Left ventricle myocardium superior (tissue), 1 donor: ENCODE measurements around the gene CTSD. TPM values are rescaled to one million over a fixed set of nuclear protein-coding genes. Genes with fewer than 3 reads are reported as not detected.
"Not testable (repeated sequence)": the region's sequence is repeated elsewhere in the genome, so short reads cannot be mapped to it uniquely, and the experiment has no call there.

ENCODE experiments used
- ATAC-seq: fragments of 200-7000 bp; cut with Tn5 transposase; one replicate; pipeline ENCODE4 v1.9.1; 2020; ENCODE audit warnings: mild to moderate bottlenecking, moderate library complexity
- DNase-seq: peaks from one replicate; pipeline ENCODE4 v3.0.0-alpha.2; 2020
- intact Hi-C: fragments of 100-400 bp; cut with micrococcal nuclease; formaldehyde crosslinking; loops from one replicate; pipeline ENCODE4 v1.11.0; 2022
- long read RNA-seq: library from polyadenylated mRNA; unstranded; transcript quantifications from one replicate; pipeline ENCODE4 v2.0.0, GENCODE V29; 2021
- total RNA-seq: library from RNA; stranded (reverse); fragmentation: NEBNext Ultra II Directional; extraction: Animal tissue kit (Norgen Biotek cat#: 25700); gene quantifications from one replicate; pipeline ENCODE4 v1.2.1, GENCODE V29; 2021
- donor health status: DM: no; HTN: yes; CAD: no; lungs with severe emphysema.

Gene CTSD
- total RNA-seq = 1,004 TPM
- long read RNA-seq, transcript CTSD-201 (9 exons, 2,123 nt) = major isoform, 933 of 1,490 reads
- long read RNA-seq, partial matches to known transcripts = 329 of 1,490 reads
- long read RNA-seq, other reads (novel, unspliced or antisense) = 222 of 1,490 reads

DNA sequence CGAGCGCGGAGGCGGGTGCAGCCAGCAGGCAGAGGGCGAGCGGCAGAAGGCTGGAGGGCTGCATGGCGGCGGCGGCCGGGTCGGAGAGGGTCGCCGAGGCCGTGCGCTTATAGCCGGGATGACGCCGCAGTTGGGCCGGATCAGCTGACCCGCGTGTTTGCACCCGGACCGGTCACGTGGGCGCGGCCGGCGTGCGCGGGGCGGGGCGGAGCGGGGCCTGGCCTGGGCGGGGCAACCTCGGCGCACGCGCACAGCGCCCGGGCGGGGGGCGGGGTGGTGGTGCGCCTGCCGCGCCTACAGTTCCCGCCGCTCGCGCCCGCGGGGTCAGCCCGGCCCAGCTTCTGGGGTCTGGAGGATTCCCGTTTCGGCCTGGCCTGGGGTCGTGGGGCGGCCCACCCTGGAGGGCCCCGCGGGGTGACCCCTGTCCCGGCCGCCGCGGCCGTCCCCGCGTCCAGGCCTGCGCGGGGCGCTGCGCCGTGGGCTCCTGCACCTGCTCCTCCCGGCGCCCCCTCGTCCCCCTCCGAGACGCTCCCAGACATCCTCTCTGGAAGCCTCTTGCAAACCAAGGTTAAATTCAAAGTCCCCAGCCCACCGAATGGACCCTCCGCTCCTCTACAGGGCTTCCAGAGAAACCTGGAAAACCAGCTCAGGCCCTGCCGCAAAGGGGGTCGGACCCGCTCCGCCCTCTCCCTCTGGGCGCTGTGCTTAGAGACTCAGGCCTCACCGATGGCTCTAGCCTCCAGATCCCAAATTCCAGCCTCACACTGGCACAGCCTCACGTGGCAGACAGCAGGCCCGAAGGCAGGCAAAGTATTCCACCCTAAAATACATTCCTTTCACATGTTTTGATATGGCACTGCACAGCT, at the start of gene CTSD:
Gene CTSD (minus strand): TSS at position 132 of the 866 bp plus-strand sequence. CDS start 68 bp downstream, at position 64.
- ATAC-seq (peak; percentile 74), DNase-seq (peak; percentile 96)
- intact Hi-C loops = no loop called here

- DNase-seq, intact Hi-C loops, ATAC-seq: not testable (repeated sequence)
Measured at GRCh38 chr11:1813356-1813755, 49.6 kb upstream of the CTSD start.

DNA sequence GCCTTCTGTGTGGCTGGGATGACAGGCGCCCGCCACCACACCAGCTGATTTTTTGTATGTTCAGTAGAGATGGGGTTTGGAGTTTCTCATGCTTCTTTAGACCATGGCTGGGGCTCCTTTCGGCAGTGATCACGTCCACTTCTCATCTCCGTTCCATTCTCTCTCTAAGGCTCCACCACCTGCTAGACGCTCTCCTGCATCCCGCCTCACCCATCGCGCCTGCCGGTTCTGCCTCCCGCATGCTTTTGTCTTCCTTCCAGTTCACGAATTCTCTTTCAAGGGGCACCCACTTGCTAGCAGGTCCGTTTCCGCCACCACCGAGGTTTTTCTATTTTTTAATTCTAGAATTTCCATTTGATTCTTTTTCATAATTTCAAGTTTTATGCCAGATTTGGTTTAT, 49.1 kb upstream of the CTSD start:
- ATAC-seq (no peak), DNase-seq (no peak)
- intact Hi-C loops = no loop called here

GRCh38 chr11:1812274-1812673, 48.5 kb upstream of the CTSD start:
- intact Hi-C loops = no loop called here
- ATAC-seq (no peak), DNase-seq (no peak)

DNA sequence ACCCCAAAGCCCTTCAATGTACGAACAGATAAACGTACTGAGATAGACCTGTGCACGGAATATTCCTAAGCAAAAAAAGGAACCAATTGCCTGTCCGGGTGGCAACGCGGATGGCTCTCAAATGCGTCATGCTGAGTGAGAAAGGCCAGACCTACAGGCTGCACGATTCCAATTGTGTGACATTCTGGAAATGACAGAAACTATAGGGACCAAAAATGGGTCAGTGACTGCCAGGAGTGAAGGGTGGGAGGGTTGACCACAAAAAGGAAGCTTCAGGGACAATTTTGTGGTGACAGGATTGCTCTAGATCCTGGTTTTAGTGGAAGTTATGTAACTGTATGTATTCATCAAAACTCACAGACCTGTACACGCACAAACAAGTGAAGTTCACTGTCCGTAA, 47.0 kb upstream of the CTSD start:
- peak; percentile 25 for ATAC-seq
- no peak for DNase-seq
- intact Hi-C loops = no loop called here

DNA sequence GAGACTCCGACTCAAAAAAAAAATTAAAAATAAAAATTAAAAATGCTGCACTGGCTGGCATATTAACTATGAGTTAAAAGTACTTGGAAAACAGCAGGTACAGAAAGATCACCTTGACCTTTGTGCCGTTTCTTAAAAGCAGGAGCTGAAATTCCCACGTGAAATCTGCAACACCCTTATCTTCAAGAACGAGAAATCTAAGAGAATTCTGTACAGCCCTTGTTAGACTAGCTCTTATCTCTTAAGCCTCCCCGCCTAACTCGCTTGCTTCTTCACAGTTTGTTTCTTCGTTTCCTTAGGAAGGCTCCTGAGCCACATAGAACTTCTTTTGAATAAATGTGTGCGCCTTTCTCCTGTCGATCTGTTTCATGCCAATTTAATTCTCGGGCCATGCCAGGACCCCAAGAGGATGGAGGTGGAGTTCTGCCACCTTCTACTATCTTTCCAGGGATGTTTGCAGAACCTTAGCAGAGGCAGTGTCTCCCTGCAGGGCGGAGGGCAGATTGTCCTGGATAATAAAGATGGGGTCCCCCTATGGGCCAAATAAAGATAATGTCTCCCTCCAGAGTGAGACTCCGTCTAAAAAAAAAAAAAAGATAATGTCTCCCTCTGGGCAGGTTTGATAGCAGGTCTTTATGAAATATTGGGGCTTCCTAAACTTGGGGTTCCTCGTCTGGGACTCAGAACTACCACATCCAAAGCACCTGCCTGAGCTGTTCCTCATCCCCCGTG, 43.7 kb upstream of the CTSD start:
- intact Hi-C loops = no loop called here
- DNase-seq = no peak
- no peak for ATAC-seq

DNA sequence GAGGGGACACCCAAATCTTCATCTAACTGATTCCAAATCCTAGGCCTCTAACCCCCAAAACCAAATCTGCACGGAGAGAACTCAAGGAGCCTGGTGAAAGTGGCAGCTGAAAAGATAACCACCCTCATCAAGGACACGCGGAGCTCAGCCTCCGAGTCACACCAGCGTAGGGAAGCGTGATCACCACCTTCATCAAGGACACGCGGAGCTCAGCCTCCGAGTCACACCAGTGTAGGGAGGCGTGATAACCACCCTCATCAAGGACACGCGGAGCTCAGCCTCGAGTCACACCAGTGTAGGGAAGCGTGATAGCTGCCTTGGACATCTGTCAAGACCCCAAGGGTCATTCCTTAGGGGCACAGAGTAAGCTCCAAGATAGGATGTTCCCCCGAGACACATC, 41.8 kb upstream of the CTSD start:
- DNase-seq (no peak), ATAC-seq (no peak)
- intact Hi-C loops = no loop called here

GRCh38 chr11:1803835-1804519, 40.2 kb upstream of the CTSD start:
- intact Hi-C loops, ATAC-seq, DNase-seq: not testable (repeated sequence)

DNA sequence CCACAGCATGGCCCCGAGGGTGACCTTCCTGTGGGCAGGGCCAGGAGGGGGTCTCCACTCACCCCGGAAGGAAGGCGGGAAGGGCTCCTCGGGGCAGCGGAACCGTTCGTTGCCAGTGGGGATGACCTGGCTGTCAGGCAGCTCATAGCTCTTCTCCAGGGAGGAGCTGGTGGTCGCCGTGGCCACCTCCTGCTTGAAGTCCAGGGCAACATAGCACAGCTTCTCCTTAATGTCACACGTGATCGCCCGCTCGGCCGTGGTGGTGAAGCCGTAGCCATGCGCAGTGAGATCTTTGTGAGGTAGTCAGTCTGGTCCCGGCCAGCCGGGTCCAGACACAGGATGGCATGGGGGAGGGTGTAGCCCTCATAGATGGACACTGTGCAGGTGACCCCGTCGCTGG, 39.5 kb upstream of the CTSD start:
- intact Hi-C loops = no loop called here
- DNase-seq (no peak), ATAC-seq (no peak)

DNA sequence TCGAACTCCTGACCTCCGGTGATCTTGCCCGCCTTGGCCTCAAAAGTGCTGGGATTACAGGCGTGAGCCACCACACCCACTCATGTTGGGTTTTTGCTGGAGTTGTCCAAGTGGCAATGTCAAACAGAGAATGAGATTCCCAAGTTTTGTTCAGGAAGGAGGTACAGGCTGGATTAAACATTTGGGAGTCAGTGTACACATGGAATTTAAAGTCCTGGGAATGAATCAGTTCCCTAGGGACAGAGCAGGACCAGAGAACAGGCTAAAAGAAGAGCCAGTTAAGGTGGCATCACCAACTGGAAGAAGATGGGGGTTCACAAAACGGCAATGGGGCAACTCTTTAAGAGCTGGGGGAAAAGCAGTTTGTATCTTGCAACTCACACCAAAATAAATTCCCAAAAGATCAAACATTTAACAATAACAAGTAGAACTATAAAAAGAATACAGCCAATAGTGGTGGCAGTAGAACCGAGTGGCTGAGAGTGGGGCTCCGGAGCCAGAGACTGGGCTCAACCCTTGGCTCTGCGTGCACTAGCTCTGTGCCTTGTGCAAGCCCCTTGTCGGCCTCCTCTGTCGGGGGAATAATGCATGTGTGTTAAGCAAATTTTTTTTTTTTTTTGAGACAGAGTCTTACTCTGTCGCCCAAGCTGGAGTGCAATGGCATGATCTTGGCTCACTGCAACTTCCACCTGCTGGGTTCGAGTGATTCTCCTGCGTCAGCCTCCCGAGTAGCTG, 33.8 kb upstream of the CTSD start:
- no peak for DNase-seq
- intact Hi-C loops = no loop called here

DNA sequence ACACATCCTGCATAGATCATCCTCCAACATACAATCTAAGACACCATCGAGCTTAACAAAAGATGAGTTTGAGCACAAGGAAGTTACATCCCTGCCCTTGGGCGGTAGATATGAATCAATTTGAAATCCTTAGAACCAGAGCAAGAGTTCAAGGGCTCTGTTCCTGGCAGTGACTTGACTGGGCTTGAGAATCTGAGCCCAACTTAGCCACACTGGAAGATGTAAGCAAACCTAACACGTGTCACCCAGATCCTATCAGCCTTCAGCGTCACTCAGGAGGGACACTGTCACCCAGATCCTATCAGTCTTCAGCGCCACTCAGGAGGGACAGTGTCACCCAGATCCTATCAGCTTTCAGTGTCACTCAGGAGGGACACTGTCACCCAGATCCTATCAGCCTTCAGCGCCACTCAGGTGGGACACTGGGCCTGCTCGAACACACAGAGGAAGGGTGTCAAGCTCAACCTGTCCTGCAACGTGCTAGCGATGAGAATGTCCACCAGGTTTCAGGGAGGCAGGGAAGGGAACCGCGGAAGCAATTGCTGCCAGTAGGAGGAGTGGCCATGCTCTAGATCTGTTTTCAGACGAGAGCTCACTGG, 32.8 kb upstream of the CTSD start:
- DNase-seq = no peak
- intact Hi-C loops = no loop called here
- no peak for ATAC-seq

More for the DNA sequence above, 33.8 kb upstream of the CTSD start:
- no peak for ATAC-seq

DNA sequence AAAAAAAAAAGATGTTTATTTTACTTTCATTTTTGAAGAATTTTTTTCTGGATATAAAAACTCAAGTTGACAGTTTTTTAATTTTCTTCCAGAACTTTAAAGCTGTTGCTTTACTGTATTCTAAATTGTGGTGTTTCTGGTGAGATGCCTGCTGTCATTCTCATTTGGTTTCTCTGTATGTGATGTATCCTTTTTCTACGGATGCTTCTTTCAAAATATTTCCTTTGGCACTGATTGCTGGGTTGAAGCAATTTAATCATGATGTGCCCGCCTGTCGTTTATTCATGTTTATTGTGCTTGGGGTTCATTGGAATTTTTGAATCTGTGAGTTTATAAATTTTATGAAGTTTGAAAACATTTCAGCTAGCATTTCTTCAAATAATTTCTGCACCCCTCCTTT, 29.4 kb upstream of the CTSD start:
- DNase-seq = no peak
- ATAC-seq = no peak
- intact Hi-C loops = no loop called here

DNA sequence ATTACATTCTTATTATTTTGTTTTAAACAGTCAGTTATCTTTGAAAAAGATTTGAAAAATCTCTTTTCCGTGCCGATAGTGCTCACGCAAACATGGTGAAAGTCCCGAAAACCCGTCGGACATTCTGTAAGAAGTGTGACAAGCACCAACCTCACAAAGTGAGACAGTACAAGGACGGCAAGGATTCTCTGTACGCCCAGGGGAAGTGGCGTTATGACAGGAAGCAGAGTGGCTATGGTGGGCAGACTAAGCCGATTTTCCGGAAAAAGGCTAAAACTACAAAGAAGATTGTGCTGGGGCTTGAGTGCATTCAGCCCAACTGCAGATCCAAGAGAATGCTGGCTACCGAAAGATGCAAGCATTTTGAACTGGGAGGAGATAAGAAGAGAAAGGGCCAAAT, 28.7 kb upstream of the CTSD start:
- no peak for ATAC-seq
- intact Hi-C loops = no loop called here
- DNase-seq = no peak

- DNase-seq (no peak), ATAC-seq (no peak)
- intact Hi-C loops = no loop called here
Measured at GRCh38 chr11:1791912-1792311, 28.2 kb upstream of the CTSD start.

GRCh38 chr11:1786466-1786865, 22.7 kb upstream of the CTSD start:
- ATAC-seq (no peak), DNase-seq (no peak)
- intact Hi-C loops = no loop called here

DNA sequence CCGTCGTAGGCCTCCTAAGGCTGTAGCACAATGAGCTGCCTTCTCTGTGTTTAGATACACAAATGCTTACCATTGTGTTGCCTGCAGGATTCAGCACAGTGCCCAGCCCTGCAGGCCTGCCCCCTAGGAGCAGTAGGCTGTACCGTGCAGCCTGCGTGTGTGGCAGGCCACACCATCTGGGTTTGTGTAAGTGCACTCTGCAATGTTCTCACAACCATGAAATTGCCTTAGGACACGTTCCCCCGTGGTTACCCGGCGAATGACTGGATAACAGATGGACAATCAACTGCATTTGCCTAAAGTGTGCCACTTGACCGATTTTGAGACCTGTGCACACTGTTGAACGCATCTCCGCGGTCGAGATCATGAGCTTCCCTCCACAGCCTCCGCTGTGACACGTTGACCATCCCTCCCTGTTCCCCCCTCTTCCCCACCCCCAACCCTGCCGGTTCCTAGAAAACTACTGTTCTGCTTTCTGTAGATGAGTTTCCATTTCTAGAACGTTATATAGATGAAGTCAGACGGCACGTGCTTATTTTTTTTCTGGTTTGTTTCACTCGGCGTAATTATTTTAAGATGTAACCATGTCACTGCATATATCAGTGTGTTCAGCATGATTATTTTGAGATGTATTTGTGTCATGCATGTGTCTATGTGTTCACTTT, 22.2 kb upstream of the CTSD start:
- intact Hi-C loops = no loop called here
- ATAC-seq (no peak), DNase-seq (no peak)

- intact Hi-C loops = no loop called here
- no peak for ATAC-seq
- no peak for DNase-seq
Measured at GRCh38 chr11:1784761-1785650, 21.3 kb upstream of the CTSD start.
